GM21786 (cell line): Measurements from ENCODE around the gene BTG1.
A peak's percentile ranks its signal among the peaks of the same experiment; 100 is the strongest.

Experiments used
- ATAC-seq: cut with Tn5 transposase; IDR thresholded peaks from one replicate; pipeline ENCODE4 v1.9.1; 2021; ENCODE audit not compliant: unreplicated experiment

Gene BTG1, protein sequence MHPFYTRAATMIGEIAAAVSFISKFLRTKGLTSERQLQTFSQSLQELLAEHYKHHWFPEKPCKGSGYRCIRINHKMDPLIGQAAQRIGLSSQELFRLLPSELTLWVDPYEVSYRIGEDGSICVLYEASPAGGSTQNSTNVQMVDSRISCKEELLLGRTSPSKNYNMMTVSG

DNA sequence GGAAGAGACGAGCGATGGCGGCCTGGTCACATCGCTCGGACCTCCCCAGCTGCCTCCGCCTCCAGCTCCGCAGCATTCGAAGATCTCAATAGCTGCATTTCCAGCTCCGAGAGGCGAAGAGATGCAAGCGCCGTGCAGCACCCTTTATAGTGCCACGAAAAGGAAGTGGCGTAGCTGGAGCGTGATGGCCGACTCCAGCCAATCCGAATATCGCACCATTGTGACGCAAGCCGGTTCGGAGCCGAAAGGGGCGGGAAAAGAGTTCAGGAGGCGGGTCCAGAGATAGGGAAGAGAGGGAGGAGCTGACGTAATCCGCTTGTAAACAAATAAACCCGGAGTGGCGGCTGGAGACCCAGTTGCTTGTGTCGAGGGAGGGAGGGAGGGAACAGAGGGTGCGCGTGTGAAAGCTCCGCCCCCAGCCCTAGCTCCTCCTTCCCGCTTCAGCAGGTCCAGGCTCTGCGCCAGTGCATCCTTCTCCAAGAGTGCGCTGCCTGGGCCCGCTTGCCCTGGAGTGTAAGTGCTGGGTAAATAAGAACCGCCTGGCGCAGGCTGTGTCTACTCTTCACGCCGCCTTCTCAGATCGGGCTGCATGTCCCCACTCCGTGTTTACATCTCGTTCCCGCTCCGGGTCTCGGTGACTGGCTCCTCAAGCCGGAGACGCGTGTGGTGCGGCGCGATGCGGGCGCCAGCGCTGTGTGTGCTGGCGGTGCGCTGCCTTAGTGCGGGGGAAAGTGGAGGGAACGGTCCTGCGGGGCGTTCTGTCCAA lies at the start of gene BTG1:
Gene BTG1 (minus strand): TSS at position 116 of the 766 bp plus-strand sequence. CDS start 311 bp downstream, outside the sequence.
- ATAC-seq = peak; percentile 68

DNA sequence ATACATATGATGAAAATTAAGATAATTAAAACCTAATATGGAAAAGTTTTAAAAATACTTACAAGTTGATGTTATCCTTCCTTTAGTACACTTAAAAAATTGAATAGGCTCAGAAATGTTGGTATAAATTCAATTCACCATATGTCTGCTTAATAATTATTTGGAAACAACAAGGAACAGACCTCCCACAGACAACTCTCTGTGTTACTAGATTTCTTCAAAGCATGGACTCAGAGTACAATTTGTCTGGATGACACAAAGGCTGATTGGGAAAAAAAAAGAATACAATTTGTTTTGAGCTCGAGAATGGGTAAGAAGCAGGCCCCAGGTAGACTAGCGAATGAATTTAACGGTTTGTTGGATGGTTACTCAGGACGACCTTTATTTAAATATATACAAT lies 48.9 kb upstream of the BTG1 start:
- no peak for ATAC-seq

DNA sequence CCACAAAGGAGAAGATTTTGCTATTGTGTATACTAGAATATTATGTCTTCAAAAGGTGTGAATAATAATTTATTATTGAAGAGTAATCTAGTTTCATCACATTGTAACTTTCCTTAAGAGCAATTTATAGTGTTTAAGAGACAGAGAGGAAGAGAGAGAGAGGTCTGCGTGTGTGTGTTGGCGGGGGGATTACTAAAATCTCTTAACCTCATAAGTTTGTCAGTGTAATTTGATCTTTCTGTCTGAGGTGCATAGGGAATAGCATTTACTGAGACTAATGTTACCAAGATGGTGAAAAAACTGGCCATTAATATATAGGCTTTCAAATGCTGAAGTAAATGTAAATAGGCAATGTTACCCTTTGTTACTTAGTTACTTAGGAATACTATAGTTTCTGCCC lies 48.2 kb upstream of the BTG1 start:
- no peak for ATAC-seq

DNA sequence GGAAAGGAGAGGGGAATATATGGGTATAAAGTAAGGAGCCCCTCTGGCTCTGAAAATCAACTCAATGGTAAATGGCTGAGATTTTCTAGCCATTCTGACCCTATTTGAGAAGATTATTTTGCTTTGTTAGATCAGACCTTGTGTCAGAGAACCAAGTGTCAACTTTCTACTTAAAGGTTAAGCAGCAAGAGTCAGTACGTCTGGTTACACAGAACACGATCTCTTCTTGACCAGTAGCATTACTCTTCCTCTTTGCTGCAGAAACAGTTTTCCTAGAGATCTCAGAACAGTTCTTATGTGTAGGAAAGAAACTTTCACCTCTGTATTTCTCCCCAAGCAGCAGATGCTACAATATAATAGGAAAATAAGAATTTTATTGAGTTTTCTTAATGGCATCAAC lies 47.4 kb upstream of the BTG1 start:
- no peak for ATAC-seq

DNA sequence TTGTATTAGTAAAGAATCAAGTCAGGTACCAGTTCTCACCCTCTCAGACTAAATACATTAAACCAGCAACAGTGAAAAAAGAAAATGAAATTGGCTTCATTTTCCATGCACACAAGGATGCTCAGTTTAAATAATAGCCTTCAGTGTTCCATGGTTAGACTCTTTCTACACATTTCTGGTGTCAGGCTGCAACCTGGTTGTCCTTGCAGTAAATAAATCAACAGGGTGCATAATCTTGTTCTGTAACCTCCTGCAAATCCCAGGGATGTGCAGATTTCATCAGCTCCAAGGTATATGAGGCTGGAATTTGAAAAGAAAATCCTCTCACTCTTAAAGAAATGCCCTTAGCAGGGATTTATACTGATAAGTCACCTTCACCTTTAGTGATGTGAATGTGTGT lies 46.7 kb upstream of the BTG1 start:
- no peak for ATAC-seq

DNA sequence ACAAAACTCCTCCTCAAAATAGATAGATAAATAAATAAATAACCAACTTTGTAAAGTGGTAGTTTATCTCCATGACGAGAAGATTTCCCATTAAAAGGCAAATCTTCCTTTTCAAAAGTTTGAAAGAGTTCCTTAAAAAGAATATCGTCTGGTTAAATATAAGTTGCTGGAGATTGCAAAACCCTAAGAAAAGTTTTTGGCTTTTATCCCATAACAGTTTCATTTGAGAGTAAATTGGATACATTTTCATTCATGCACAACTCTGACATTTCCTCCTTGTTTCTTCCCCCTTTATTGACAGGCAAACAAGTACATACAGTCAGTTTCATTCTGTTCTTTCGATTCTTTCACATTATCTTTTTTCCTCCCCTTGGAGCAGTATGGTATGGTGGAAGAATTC lies 45.4 kb upstream of the BTG1 start:
- no peak for ATAC-seq

DNA sequence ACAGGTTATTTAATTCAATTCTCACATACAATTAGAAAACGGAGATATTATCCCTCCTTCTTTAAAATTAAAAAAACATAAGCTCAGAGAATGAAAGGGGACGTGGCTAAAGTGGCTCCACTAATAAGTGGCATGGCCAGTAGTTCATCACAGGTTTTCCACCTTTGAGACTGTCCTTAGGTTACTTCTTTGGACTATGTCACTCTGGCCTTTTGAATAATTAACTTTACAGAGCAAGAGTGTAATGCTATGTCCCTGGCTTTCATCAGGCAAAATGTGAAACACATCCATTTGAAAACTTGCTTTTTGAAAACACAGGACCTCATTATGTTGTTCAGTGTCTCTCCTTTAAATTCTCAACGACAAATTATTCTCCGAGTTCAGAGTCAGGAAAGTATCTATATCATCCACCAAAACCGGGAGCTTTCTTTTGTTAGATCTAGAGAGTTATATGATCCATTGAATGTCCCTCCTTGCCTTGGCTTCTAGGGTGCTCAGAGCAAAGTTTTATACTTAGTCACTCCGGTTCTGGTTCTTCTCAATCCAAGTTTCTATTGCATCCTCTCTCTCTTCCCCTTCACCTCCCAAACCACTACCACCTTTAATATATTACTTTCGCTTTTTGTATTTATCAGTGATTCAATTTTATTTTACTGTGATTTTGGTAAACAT lies 43.0 kb upstream of the BTG1 start:
- no peak for ATAC-seq

DNA sequence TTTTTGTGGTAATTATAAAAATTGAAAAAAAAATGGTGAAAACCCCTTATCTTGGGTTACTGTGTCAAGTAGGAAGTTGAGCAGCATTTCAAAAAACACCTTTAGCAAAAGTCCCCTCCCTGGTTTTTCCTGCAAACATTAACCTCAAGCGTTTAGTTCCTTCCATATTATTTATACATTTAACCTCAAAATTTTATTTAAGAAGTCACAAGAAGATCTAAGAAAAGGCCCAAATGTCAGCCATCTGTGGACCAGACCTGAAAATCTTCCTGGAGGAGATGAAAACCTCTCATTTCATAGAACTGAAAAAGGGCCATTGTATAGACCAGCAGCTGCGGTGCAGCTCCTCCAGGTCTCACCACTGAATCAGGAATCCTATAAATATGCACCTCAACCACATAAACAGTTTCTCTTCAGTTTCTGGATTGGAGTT lies 40.4 kb upstream of the BTG1 start:
- ATAC-seq = peak; percentile 46

DNA sequence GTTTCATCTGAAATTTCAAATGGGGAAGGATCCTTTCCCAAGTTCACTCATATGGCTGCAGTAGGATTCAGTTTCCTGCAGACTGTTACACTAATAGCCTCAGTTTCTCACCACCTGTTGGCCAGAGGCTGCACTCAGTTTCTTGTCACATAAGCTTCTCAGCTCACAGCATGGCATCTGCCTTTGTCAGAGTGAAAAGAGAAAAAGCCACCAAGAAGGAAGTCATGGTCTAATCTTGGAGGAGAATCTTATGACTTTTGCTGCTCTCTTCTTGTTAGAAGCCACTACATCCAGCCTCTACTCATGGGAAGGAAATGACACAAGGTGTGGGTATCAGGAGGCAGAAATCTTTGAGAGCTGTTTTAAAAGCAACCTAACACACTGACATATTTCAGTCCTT lies 39.4 kb upstream of the BTG1 start:
- peak; percentile 68 for ATAC-seq

DNA sequence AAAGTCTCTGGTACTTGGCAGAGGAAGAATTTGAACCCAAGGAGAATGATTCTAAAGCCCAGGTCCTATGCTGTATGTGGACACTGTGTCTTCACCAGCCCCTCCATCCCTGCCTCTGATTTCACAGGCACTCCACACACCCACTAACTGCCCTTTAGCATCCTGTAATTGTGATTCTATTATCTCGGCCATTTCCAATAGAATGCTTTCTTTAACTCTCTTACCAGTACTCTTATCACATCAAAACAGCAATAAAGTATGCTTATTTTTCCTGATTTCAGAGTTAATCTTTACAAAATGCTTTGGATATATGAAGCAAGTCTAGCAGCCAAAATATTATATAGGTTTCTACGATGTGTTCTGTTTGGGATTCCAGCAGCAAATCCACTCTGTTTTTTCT lies 37.9 kb upstream of the BTG1 start:
- ATAC-seq = no peak

DNA sequence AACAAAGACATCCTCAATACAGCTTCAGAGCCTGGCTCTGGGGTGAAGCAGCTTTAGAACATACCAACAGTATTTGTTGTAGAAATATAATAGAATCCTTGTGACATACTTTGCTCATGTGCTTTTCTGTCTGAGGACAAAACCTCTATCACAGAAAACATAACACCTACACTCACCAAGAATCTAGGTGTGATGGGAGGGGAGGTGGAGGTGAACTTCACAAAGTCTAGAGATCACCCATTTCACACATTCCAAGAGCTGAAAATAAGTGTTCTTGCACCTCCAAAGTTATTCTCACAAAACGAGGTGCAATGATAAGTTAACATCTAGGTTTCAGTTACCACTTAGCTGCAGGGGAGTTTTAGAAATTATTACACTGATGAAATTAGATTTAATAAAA lies 32.7 kb upstream of the BTG1 start:
- no peak for ATAC-seq

DNA sequence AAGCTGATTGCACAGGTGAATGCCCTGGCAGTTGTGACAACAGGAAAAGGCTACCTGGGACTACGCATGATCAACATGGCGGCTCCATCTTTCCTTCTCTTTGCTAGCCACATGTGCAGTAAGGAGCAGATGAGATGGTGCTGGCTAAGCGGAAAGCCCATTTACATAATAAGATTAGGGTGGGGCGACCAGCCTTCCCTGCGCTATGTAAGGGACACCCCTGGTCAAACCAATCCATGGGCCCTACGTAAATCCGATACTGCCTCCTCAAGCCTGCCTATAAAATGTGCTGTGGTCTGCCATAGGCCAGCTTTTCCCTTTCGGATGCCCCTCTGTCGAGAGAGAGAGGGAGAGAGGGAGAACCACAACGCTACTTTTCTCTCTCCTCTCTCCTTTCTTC lies 31.0 kb upstream of the BTG1 start:
- no peak for ATAC-seq

DNA sequence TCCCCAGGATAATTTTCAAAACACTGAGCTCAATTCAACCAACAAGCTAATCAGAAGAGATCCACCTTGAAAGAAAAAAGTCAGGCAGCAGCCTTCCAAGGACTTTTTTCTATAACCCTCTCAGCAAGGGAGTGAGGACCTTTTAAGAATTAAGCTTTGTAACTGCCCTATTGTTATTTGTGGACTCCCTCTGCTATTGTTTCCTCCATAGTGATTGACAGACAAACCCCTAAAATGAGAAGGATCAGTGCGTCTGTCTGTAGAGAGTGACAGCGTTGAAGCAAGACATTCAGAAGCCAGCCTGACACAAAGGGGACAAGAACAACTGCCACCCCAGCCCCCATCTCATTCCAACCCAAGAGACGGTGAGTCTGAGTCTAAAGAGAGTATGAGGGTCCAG lies 30.3 kb upstream of the BTG1 start:
- no peak for ATAC-seq

DNA sequence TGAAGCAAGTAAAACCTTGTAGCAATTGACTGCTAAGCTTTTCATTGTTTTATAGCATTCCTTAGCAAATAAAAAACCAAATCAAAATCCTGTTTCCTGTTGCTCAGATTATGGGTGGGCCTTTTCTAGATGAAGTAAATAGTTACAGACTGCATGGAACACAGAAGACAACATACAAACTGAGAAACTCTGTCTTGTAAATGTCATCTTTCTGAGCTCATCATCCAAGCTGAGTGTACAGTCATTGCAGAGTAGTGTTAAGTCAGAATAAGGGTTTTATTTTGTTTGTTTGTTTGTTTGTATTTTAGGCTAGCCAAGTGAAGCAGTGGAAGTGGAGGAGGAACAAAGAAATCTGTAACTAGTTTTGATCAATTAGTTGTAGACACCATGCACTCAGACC lies 24.4 kb upstream of the BTG1 start:
- no peak for ATAC-seq

DNA sequence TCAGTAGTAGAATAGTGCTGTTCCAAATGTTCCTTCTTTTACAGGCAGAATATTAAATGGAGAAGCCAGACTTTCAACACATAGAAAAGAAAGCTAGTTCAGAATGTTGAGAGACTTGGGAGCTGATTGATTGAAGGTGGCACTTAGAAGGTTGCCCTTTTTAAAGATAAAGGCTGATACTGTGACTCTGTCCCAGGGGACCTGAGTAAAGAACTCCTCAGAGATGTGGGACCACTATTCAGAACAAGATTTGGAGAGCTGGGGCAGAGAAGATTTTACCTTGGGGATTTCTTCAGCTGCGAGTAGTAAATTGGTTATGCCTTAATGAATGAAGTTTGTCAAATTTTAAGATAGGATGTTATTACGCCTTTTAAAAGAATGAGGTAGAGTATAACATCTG lies 21.4 kb upstream of the BTG1 start:
- no peak for ATAC-seq

DNA sequence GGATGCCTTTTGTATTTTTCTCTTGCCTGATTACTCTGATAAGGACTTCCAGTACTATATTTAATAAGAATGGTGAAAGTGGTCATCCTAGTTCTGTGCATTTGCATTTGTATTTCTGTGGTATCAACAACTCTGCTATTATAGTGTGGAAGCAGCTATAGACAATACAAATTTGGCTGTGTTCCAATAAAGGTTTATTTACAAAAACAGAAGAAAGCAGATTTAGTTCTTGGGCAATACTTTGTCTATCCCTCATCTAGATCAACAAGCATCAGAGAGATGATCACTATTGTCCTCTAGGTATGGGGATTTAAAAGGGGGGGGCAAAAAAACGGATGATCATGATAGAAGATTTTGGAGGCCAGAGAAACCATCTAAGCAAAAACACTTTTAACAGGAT lies 19.1 kb upstream of the BTG1 start:
- ATAC-seq = no peak

DNA sequence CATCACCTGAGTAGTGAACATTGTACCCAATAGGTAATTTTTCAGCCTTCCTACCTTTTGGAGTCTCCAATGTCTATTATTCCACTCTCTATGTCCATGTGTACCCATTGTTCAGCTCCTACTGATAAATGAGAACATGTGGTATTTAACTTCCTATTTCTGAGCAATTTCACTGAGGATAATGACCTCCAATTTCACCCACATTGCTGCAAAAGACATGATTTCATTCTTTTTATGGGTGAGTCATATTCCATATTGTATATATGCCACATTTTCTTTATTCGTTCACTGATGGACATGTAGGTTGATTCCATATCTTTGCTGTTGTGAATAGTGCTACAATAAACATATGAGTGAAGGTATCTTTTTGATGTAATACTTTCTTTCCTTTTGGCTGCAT lies 16.4 kb upstream of the BTG1 start:
- no peak for ATAC-seq

DNA sequence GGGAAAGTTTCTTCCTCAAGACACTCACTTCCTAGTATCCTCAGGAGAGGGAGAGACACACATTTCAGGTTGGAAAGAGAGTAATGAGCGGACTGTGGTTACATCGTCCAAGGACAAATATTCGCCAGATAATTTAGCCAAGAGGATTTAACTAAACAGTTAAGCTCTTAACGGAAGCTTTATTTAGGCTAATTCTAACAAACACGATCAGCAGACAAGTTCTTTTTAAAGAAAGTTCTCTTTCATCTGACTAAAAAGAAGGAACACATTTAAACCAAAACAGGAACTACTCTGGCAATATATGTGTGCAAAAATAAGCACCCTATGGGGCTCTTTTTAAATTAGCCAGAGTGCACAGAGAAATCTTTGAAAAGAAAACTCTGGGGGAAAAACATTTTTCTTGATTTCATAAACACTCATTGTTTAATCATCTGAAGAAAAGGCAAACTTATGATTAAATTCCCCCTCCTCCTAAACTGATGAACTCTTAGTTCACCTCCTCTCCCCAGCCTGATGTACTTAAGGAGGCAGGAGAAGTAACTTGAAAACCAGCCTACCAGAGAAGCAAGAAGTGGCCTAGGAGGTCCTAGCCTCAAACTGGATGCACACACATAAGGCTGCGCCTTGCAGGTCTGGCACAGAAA lies 13.3 kb upstream of the BTG1 start:
- ATAC-seq = peak; percentile 45

DNA sequence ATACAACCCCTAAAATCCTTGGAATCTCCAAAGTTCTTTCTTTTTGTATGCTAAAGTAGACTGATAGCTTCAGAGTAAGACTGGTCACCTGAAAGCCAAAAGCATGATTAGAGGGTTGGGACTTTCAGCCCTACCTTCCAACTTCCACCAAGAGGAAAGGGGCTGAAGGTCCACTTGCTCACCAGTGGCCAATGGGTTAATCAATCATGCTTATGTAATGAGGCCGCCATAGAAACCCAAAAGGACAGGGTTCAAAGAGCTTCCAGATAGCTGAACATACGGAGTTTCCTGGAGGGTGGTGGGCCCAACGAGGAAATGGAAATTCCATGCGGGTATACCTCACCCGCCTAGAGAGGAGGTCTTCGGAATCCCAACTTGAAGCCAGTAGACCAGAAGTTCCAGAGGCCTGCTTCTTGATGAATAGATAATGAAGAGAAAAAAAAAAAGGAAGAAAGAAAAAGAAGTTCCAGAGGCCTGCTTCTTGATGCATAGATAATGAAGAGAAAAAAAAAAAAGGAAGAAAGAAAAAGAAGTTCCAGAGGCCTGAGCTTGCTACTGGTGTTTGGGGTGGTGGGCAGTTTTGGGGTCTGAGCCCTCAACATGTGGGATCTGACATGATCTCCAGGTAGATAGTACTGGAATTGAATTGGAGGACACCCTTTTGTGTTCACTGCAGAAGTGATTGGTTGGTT lies 11.2 kb upstream of the BTG1 start:
- ATAC-seq = no peak

DNA sequence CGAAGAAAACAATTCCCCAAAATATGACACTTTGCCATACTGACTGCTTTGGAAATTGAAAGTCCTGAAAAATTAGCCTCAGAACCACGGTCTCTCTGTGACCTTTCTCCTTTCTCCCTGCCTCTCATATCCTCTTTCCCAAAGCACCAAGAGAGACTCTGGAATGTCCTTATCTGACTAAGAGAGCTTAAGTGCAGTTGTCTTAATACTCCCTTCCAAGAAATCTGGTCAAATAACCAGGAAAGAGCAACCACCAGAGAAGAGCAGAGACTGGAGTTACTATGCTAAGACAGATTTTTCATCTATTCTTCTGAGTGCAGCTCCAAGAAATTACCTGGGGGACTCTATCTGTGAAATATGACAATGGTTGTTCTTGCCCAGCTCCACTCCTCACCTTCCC lies 10.5 kb upstream of the BTG1 start:
- no peak for ATAC-seq

DNA sequence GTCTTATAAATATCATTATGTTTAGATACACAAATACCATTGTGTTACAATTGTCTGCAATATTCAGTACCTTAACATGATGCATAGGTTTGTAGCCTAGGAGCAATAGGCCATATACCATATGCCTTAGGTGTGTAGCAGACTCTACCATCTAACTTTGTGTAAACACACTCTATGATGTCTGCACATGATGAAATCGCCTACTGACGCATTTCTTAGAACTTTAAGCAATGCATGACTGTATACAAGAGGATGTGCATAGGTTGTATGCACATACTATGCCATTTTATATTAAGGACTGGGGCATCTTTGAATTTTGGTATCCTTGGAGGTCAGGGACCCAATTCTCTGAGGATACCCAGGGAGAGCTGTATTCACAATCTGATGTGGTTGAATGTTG lies 10.1 kb upstream of the BTG1 start:
- no peak for ATAC-seq
